GM12878 (cell line): Measurements from ENCODE around the gene BMI1. TPM values are rescaled to one million over a fixed set of nuclear protein-coding genes. Genes with fewer than 3 reads are reported as not detected.
A peak's percentile ranks its signal among the peaks of the same experiment; 100 is the strongest.

ENCODE experiments used
- ASH2L ChIP-seq: fragments of 300-600, 200-600 bp; sonication (generic); IDR thresholded peaks from 2 replicates; pipeline ENCODE4 v1.6.1; 2017; ENCODE audit warnings: low read depth, mild to moderate bottlenecking, borderline replicate concordance
- ATF2 ChIP-seq: IDR thresholded peaks from 2 replicates; pipeline ENCODE4 v1.6.1; 2012; ENCODE audit warnings: low read length, inconsistent platforms
- BHLHE40 ChIP-seq, 2 experiments: fragments of 450-650 bp in 1 of 2; IDR thresholded peaks; 2 replicates each; pipeline ENCODE4 v1.6.1; 2011 to 2017; ENCODE audit warnings: low read depth in 2 of 2, borderline replicate concordance in 1 of 2, improper control_type of control experiment in 1 of 2, low read length in 1 of 2, mild to moderate bottlenecking in 1 of 2
- NR2C1 ChIP-seq: fragments of 450-650 bp; IDR thresholded peaks from 2 replicates; pipeline ENCODE4 v1.6.1; 2017; ENCODE audit warnings: antibody characterized with exemption, mild to moderate bottlenecking, moderate library complexity
- NR2F1 ChIP-seq: fragments of 450-650 bp; conservative IDR thresholded peaks from 2 replicates; pipeline ENCODE4 v1.6.1; 2017; ENCODE audit warnings: mild to moderate bottlenecking
- SKIL ChIP-seq: fragments of 450-650 bp; IDR thresholded peaks from 2 replicates; pipeline ENCODE4 v1.6.1; 2017; ENCODE audit warnings: mild to moderate bottlenecking, low read depth, inconsistent platforms; ENCODE audit not compliant: poor library complexity, severe bottlenecking
- SMAD5 ChIP-seq: IDR thresholded peaks from 2 replicates; pipeline ENCODE4 v1.6.1; 2016; ENCODE audit warnings: antibody characterized with exemption, low read depth
- YY1 ChIP-seq: IDR thresholded peaks from 2 replicates; pipeline ENCODE4 v1.6.1; 2011; ENCODE audit warnings: low read depth, mild to moderate bottlenecking, low read length
- ZBED1 ChIP-seq: IDR thresholded peaks from 2 replicates; pipeline ENCODE4 v1.6.1; 2016; ENCODE audit warnings: borderline replicate concordance
- ZBTB33 ChIP-seq: fragments of 450-650 bp; IDR thresholded peaks from 2 replicates; pipeline ENCODE4 v1.6.1; 2017; ENCODE audit warnings: mild to moderate bottlenecking
- ZSCAN29 ChIP-seq: fragments of 450-650 bp; IDR thresholded peaks from 2 replicates; pipeline ENCODE4 v1.6.1; 2017; ENCODE audit warnings: mild to moderate bottlenecking, moderate library complexity
- ZZZ3 ChIP-seq: IDR thresholded peaks from 2 replicates; pipeline ENCODE4 v1.6.1; 2011; ENCODE audit warnings: low read depth; ENCODE audit not compliant: control insufficient read depth, insufficient read length
- polyA plus RNA-seq, 11 experiments: library from polyadenylated mRNA; depleted of rRNA in 4 of 11; unstranded in 6 of 11; stranded (reverse) in 5 of 11; fragments of >200 nt; fragmentation: Nextera tagmentation in 4 of 11; fragmentation: Illumina TruSeq in 1 of 11; extraction: Ambion mirVana in 4 of 11; extraction: Trizol in 1 of 11; gene quantifications; 1 replicate in 1 of 11; 2 replicates in 10 of 11; pipeline versions ENCODE4 v1.2.1 to v1.2.3, GENCODE V29; 2011 to 2016; ENCODE audit warnings: inconsistent platforms in 2 of 11, missing spikeins in 2 of 11, low read depth in 1 of 11
- total RNA-seq, 4 experiments: library from RNA; depleted of rRNA in 3 of 4; stranded (reverse); fragments of >200 nt in 3 of 4; fragmentation: Illumina TruSeq in 1 of 4; extraction: Trizol in 1 of 4; gene quantifications; 2 replicates each; pipeline versions ENCODE4 v1.2.1 to v1.2.3, GENCODE V29; 2013 to 2021
- TF ChIP-seq, protein P1 (sequence below): fragments of 150-350 bp; IDR thresholded peaks from 2 replicates; pipeline ENCODE4 v1.6.1; 2014; ENCODE audit warnings: mild to moderate bottlenecking, low read depth, low read length
- TF ChIP-seq, protein P2 (sequence below): IDR thresholded peaks from 2 replicates; pipeline ENCODE4 v1.6.1; 2011; ENCODE audit warnings: borderline replicate concordance, low read depth, mild to moderate bottlenecking, moderate library complexity, mixed read lengths, low read length; ENCODE audit not compliant: insufficient read depth; ENCODE audit errors: extremely low read length
- TF ChIP-seq, protein P3 (sequence below): fragments of 450-650 bp; IDR thresholded peaks from 2 replicates; pipeline ENCODE4 v1.6.1; 2016; ENCODE audit warnings: mild to moderate bottlenecking
- TF ChIP-seq, protein P4 (sequence below): fragments of 450-650 bp; IDR thresholded peaks from 2 replicates; pipeline ENCODE4 v1.6.1; 2017; ENCODE audit warnings: borderline replicate concordance

BMI1 gene
- total and polyA plus RNA-seq, 10 of the 15 experiments (the other 5 are each of a cell fraction or from before 2014, with no cell fraction given), result 8.0 to 49.7 (median 25.8) TPM

DNA sequence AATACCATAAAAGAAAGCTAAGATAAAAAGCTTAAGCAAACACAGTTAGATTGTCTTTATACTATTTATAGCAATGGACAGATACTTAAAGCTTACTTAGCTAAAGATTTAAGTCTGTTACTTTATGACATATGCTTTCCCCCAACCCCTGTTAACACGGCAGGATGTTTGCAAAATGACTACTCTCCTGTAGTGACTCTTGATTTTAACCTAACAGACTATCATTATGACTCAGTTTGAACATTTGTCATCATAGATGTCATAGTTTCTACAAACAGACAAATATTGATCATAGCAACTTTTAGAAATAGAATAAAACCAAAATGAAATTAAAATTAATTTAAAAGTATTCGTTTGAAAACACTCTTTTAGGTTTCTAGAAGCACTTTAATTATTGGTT, 12.5 kb upstream of the BMI1 start (continued):
- TF ChIP-seq ZBED1 (peak; percentile 90; the same call in 1 of the 2 replicates), ASH2L (no peak), ATF2 (peak; percentile 99), SKIL (peak; percentile 90), YY1 (no peak), BHLHE40 (IDR thresholded peaks at IDR 0.05; ENCODE audit: borderline replicate concordance in 1 of 2, low read depth in 2 of 2, low read length in 1 of 2) (no peak), ZBTB33 (no peak), ZSCAN29 (no peak), NR2C1 (no peak), ZZZ3 (no peak), SMAD5 (no peak), NR2F1 (no peak)
- TF ChIP-seq, protein P1, sequence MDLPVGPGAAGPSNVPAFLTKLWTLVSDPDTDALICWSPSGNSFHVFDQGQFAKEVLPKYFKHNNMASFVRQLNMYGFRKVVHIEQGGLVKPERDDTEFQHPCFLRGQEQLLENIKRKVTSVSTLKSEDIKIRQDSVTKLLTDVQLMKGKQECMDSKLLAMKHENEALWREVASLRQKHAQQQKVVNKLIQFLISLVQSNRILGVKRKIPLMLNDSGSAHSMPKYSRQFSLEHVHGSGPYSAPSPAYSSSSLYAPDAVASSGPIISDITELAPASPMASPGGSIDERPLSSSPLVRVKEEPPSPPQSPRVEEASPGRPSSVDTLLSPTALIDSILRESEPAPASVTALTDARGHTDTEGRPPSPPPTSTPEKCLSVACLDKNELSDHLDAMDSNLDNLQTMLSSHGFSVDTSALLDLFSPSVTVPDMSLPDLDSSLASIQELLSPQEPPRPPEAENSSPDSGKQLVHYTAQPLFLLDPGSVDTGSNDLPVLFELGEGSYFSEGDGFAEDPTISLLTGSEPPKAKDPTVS, result no peak
- TF ChIP-seq, protein P2, sequence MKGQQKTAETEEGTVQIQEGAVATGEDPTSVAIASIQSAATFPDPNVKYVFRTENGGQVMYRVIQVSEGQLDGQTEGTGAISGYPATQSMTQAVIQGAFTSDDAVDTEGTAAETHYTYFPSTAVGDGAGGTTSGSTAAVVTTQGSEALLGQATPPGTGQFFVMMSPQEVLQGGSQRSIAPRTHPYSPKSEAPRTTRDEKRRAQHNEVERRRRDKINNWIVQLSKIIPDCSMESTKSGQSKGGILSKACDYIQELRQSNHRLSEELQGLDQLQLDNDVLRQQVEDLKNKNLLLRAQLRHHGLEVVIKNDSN, result no peak
- TF ChIP-seq, protein P3, sequence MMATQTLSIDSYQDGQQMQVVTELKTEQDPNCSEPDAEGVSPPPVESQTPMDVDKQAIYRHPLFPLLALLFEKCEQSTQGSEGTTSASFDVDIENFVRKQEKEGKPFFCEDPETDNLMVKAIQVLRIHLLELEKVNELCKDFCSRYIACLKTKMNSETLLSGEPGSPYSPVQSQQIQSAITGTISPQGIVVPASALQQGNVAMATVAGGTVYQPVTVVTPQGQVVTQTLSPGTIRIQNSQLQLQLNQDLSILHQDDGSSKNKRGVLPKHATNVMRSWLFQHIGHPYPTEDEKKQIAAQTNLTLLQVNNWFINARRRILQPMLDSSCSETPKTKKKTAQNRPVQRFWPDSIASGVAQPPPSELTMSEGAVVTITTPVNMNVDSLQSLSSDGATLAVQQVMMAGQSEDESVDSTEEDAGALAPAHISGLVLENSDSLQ, result no peak
- TF ChIP-seq, protein P4, sequence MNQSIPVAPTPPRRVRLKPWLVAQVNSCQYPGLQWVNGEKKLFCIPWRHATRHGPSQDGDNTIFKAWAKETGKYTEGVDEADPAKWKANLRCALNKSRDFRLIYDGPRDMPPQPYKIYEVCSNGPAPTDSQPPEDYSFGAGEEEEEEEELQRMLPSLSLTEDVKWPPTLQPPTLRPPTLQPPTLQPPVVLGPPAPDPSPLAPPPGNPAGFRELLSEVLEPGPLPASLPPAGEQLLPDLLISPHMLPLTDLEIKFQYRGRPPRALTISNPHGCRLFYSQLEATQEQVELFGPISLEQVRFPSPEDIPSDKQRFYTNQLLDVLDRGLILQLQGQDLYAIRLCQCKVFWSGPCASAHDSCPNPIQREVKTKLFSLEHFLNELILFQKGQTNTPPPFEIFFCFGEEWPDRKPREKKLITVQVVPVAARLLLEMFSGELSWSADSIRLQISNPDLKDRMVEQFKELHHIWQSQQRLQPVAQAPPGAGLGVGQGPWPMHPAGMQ, result no peak
